HepG2 (cell line): ENCODE data around the gene CEACAM16. TPM values are rescaled to one million over a fixed set of nuclear protein-coding genes. Genes with fewer than 3 reads are reported as not detected.

Experiments used
- GPBP1L1 ChIP-seq: sonication (generic); formaldehyde crosslinking; IDR thresholded peaks from 2 replicates; pipeline ENCODE4 v1.5.0; 2020; ENCODE audit warnings: mild to moderate bottlenecking, missing genetic modification reagents
- GPN1 ChIP-seq: sonication (generic); formaldehyde crosslinking; IDR thresholded peaks from 2 replicates; pipeline ENCODE4 v1.5.1; 2020; ENCODE audit warnings: missing genetic modification reagents, borderline replicate concordance
- KLF9 ChIP-seq: IDR thresholded peaks from 2 replicates; pipeline ENCODE4 v1.6.1; 2016; ENCODE audit warnings: low read depth
- MTF2 ChIP-seq: sonication (generic); formaldehyde crosslinking; IDR thresholded peaks from 2 replicates; pipeline ENCODE4 v1.5.0; 2020; ENCODE audit warnings: missing genetic modification reagents, borderline replicate concordance
- RXRB ChIP-seq: IDR thresholded peaks from 2 replicates; pipeline ENCODE4 v1.6.1; 2016; ENCODE audit warnings: borderline replicate concordance, missing genetic modification reagents, missing compliant biosample characterization
- SIN3B ChIP-seq: fragments of 150-350 bp; IDR thresholded peaks from 2 replicates; pipeline ENCODE4 v1.6.1; 2014; ENCODE audit warnings: low read length
- TEAD3 ChIP-seq: optimal IDR thresholded peaks from 2 replicates; pipeline ENCODE3; 2016; ENCODE audit warnings: borderline replicate concordance
- ZBTB37 ChIP-seq: sonication (generic); formaldehyde crosslinking; IDR thresholded peaks from 2 replicates; pipeline ENCODE4 v1.4.0; 2020; ENCODE audit warnings: mild to moderate bottlenecking, missing genetic modification reagents
- ZBTB42 ChIP-seq: sonication (generic); formaldehyde crosslinking; IDR thresholded peaks from 2 replicates; pipeline ENCODE4 v1.5.0; 2020; ENCODE audit warnings: mild to moderate bottlenecking, missing genetic modification reagents
- ZBTB43 ChIP-seq: sonication (generic); formaldehyde crosslinking; conservative IDR thresholded peaks from 2 replicates; pipeline ENCODE4 v1.4.0; 2020; ENCODE audit warnings: missing genetic modification reagents
- ZC3H4 ChIP-seq: sonication (generic); formaldehyde crosslinking; IDR thresholded peaks from 2 replicates; pipeline ENCODE4 v1.4.0; 2020; ENCODE audit warnings: missing genetic modification reagents, borderline replicate concordance
- ZNF317 ChIP-seq: sonication (generic); formaldehyde crosslinking; IDR thresholded peaks from 2 replicates; pipeline ENCODE4 v1.5.0; 2020; ENCODE audit warnings: mild to moderate bottlenecking, missing genetic modification reagents
- ZNF318 ChIP-seq: sonication (generic); formaldehyde crosslinking; IDR thresholded peaks from 2 replicates; pipeline ENCODE4 v1.4.0; 2020; ENCODE audit warnings: mild to moderate bottlenecking, missing genetic modification reagents
- ZNF414 ChIP-seq: sonication (generic); formaldehyde crosslinking; IDR thresholded peaks from 2 replicates; pipeline ENCODE4 v1.5.0; 2020; ENCODE audit warnings: missing genetic modification reagents
- ZNF510 ChIP-seq: sonication (generic); formaldehyde crosslinking; IDR thresholded peaks from 2 replicates; pipeline ENCODE4 v1.4.0; 2020; ENCODE audit warnings: low read depth, mild to moderate bottlenecking, missing genetic modification reagents
- ZNF562 ChIP-seq: sonication (generic); formaldehyde crosslinking; IDR thresholded peaks from 2 replicates; pipeline ENCODE4 v1.8.0; 2022; ENCODE audit warnings: missing genetic modification reagents, borderline replicate concordance
- ZNF652 ChIP-seq: IDR thresholded peaks from 2 replicates; pipeline ENCODE4 v1.6.1; 2016; ENCODE audit warnings: low read depth, borderline replicate concordance
- polyA plus RNA-seq, 8 experiments: library from polyadenylated mRNA; depleted of rRNA in 3 of 8; stranded (reverse) in 7 of 8; unstranded in 1 of 8; fragments of >200 nt; fragmentation: Illumina TruSeq in 4 of 8; extraction: Trizol in 4 of 8; gene quantifications; 2 replicates each; pipeline versions ENCODE4 v1.2.1 to v1.2.3, GENCODE V29; 2011 to 2016; ENCODE audit warnings: low read depth in 4 of 8, missing spikeins in 1 of 8, mixed read lengths in 1 of 8; ENCODE audit not compliant: insufficient read depth in 1 of 8
- total RNA-seq, 5 experiments: library from RNA; depleted of rRNA; stranded (reverse); fragments of >200 nt; fragmentation: Illumina TruSeq; extraction: Trizol; gene quantifications; 2 replicates each; pipeline ENCODE4 v1.2.3, GENCODE V29; 2016; ENCODE audit warnings: low read depth in 1 of 5

The CEACAM16 gene
- total and polyA plus RNA-seq, 2 of the 13 experiments (the other 11 are each of a cell fraction or from before 2014, with no cell fraction given), result not detected

GRCh38 chr19:44696939-44697669, 1.8 kb upstream of the CEACAM16 start (continued):
- TF ChIP-seq ZNF414 (CRISPR knock-in tag) (no peak), ZBTB37 (CRISPR knock-in tag) (no peak), RXRB (CRISPR knock-in tag) (no peak), KLF9 (CRISPR knock-in tag) (no peak), TEAD3 (CRISPR knock-in tag) (no peak), ZNF510 (CRISPR knock-in tag) (no peak), ZNF318 (no peak), GPN1 (CRISPR knock-in tag) (no peak), MTF2 (CRISPR knock-in tag) (no peak), ZNF562 (no peak), SIN3B (no peak), ZNF317 (no peak), GPBP1L1 (CRISPR knock-in tag) (no peak), ZNF652 (CRISPR knock-in tag) (no peak), ZBTB43 (CRISPR knock-in tag) (no peak), ZC3H4 (CRISPR knock-in tag) (no peak), ZBTB42 (CRISPR knock-in tag) (no peak)
